Activated naive CD4-positive, alpha-beta T cell treated with anti-CD3 and anti-CD28 coated beads, Interleukin-2, amount 50 U/mL, for 72 hours (primary cell): ENCODE results near the gene C3. TPM values are rescaled to one million over a fixed set of nuclear protein-coding genes. Genes with fewer than 3 reads are reported as not detected.
"Not testable (repeated sequence)": the region's sequence is repeated elsewhere in the genome, so short reads cannot be mapped to it uniquely, and the experiment has no call there.

Source experiments
- ATAC-seq, 2 donors: fragments of 150-1000 bp; cut with Tn5 transposase; 2 replicates each; pipeline ENCODE4 v1.10.0; 2021; ENCODE audit warnings: mild to moderate bottlenecking in 2 of 2, moderate library complexity in 2 of 2
- DNase-seq, 2 donors: peaks; one replicate each; pipeline ENCODE4 v3.0.0; 2021 to 2022; ENCODE audit warnings: low spot score in 2 of 2
- H3K27ac Mint-ChIP-seq, 2 donors: one replicate each; pipeline ENCODE4 v1.8.0; 2022; ENCODE audit warnings: mild to moderate bottlenecking in 2 of 2, mixed read lengths in 2 of 2
- H3K36me3 Mint-ChIP-seq, 2 donors: one replicate each; pipeline ENCODE4 v1.8.0; 2022; ENCODE audit warnings: mixed read lengths in 2 of 2
- H3K9me3 Mint-ChIP-seq, 2 donors: one replicate each; pipeline ENCODE4 v1.8.0; 2022; ENCODE audit warnings: mixed read lengths in 2 of 2
- total RNA-seq, 2 donors: library from RNA; stranded (reverse); gene quantifications; one replicate each; pipeline ENCODE4 v1.2.3, GENCODE V29; 2022

Gene C3
- total RNA-seq, 2 donors from 2014 or later = 0.54 to 0.84 TPM

GRCh38 chr19:6677495-6677882, 43.0 kb downstream of the C3 start:
- DNase-seq (no peak), ATAC-seq (no peak)
- Mint-ChIP-seq H3K36me3 (peaks cover 0 to 21% of the 10 kb centered on the region in 2 donors), H3K27ac (peak overlapping the region; percentile 9 to 47), H3K9me3 (peaks cover 14 to 22% of the 10 kb centered on the region in 2 donors)

- ATAC-seq (no peak), DNase-seq (no peak)
- peak overlapping the region in 1 of 2 donors; percentile 10 for H3K27ac Mint-ChIP-seq
- peaks cover 14 to 22% of the 10 kb centered on the region in 2 donors for H3K9me3 Mint-ChIP-seq
- peaks cover 0 to 21% of the 10 kb centered on the region in 2 donors for H3K36me3 Mint-ChIP-seq
Observed at GRCh38 chr19:6676288-6676687, 44.2 kb downstream of the C3 start.

GRCh38 chr19:6674868-6675305, 45.6 kb downstream of the C3 start:
- Mint-ChIP-seq H3K9me3 (peaks cover 12 to 14% of the 10 kb centered on the region in 2 donors), H3K36me3 (peaks cover 4 to 17% of the 10 kb centered on the region in 2 donors), H3K27ac (peak overlapping the region; percentile 81 to 94)
- ATAC-seq = peak; percentile 52 to 65
- peak; percentile 86 to 92 for DNase-seq

- peaks cover 9 to 17% of the 10 kb centered on the region in 2 donors for H3K36me3 Mint-ChIP-seq
- peak overlapping the region; percentile 57 to 81 for H3K27ac Mint-ChIP-seq
- DNase-seq, ATAC-seq: not testable (repeated sequence)
- peaks cover 8 to 10% of the 10 kb centered on the region in 2 donors for H3K9me3 Mint-ChIP-seq
Observed at GRCh38 chr19:6674408-6674807, 46.0 kb downstream of the C3 start.

GRCh38 chr19:6672693-6673290, 47.7 kb downstream of the C3 start:
- DNase-seq = no peak
- peaks cover 4% of the 10 kb centered on the region in 2 donors for H3K9me3 Mint-ChIP-seq
- no peak overlapping the region for H3K27ac Mint-ChIP-seq
- ATAC-seq = no peak
- H3K36me3 Mint-ChIP-seq = peaks cover 19 to 23% of the 10 kb centered on the region in 2 donors

- ATAC-seq (no peak), DNase-seq (no peak)
- Mint-ChIP-seq H3K9me3 (no peaks in the 10 kb centered on the region), H3K36me3 (peaks cover 19 to 20% of the 10 kb centered on the region in 2 donors), H3K27ac (no peak overlapping the region)
Observed at GRCh38 chr19:6671960-6672359, 48.5 kb downstream of the C3 start.

- peaks cover 20 to 32% of the 10 kb centered on the region in 2 donors for H3K36me3 Mint-ChIP-seq
- DNase-seq (no peak), ATAC-seq (peak in 1 of 2 donors; percentile 20)
- peak overlapping the region; percentile 96 to 99 for H3K27ac Mint-ChIP-seq
- no peaks in the 10 kb centered on the region for H3K9me3 Mint-ChIP-seq
Observed at GRCh38 chr19:6668691-6669090, 51.8 kb downstream of the C3 start.

- DNase-seq (no peak), ATAC-seq (no peak)
- Mint-ChIP-seq H3K9me3 (peaks cover 0 to 3% of the 10 kb centered on the region in 2 donors), H3K36me3 (peaks cover 20 to 32% of the 10 kb centered on the region in 2 donors), H3K27ac (peak overlapping the region in 1 of 2 donors; percentile 88)
Observed at GRCh38 chr19:6667114-6667627, 53.3 kb downstream of the C3 start.

GRCh38 chr19:6664916-6665315, 55.5 kb downstream of the C3 start:
- H3K27ac Mint-ChIP-seq = no peak overlapping the region
- peaks cover 0 to 4% of the 10 kb centered on the region in 2 donors for H3K9me3 Mint-ChIP-seq
- DNase-seq (no peak), ATAC-seq (no peak)
- H3K36me3 Mint-ChIP-seq = peaks cover 26 to 28% of the 10 kb centered on the region in 2 donors

- no peak overlapping the region for H3K27ac Mint-ChIP-seq
- peaks cover 18 to 20% of the 10 kb centered on the region in 2 donors for H3K36me3 Mint-ChIP-seq
- ATAC-seq = peak; percentile 27 to 49
- DNase-seq = no peak
- H3K9me3 Mint-ChIP-seq = peaks cover 0 to 4% of the 10 kb centered on the region in 2 donors
Observed at GRCh38 chr19:6663236-6664201, 56.9 kb downstream of the C3 start.

GRCh38 chr19:6662702-6663101, 57.7 kb downstream of the C3 start:
- no peak for DNase-seq
- Mint-ChIP-seq H3K27ac (no peak overlapping the region), H3K9me3 (peaks cover 0 to 4% of the 10 kb centered on the region in 2 donors), H3K36me3 (peaks cover 20 to 23% of the 10 kb centered on the region in 2 donors)
- ATAC-seq = no peak

GRCh38 chr19:6661509-6662244, 58.8 kb downstream of the C3 start:
- H3K36me3 Mint-ChIP-seq = peaks cover 20 to 23% of the 10 kb centered on the region in 2 donors
- peak overlapping the region in 1 of 2 donors; percentile 97 for H3K27ac Mint-ChIP-seq
- not testable (repeated sequence) for H3K9me3 Mint-ChIP-seq
- peak; percentile 55 to 80 for DNase-seq
- ATAC-seq = peak; percentile 87 to 94

GRCh38 chr19:6660930-6661329, 59.5 kb downstream of the C3 start:
- no peak for ATAC-seq
- Mint-ChIP-seq H3K36me3 (peaks cover 20 to 23% of the 10 kb centered on the region in 2 donors), H3K9me3 (peaks cover 0 to 4% of the 10 kb centered on the region in 2 donors), H3K27ac (peak overlapping the region in 1 of 2 donors; percentile 97)
- no peak for DNase-seq

- ATAC-seq, H3K9me3 Mint-ChIP-seq, H3K27ac Mint-ChIP-seq, DNase-seq: not testable (repeated sequence)
- H3K36me3 Mint-ChIP-seq = peaks cover 10 to 20% of the 10 kb centered on the region in 2 donors
Observed at GRCh38 chr19:6656390-6656789, 64.1 kb downstream of the C3 start.

- DNase-seq (no peak), ATAC-seq (peak; percentile 83 to 88)
- H3K9me3 Mint-ChIP-seq = no peaks in the 10 kb centered on the region
- peaks cover 10 to 11% of the 10 kb centered on the region in 2 donors for H3K36me3 Mint-ChIP-seq
- peak overlapping the region; percentile 91 to 97 for H3K27ac Mint-ChIP-seq
Observed at GRCh38 chr19:6654347-6655310, 65.8 kb downstream of the C3 start.
